HG03432 (cell line): ENCODE measurements around the gene CCSER1.
"Not testable (repeated sequence)": the region's sequence is repeated elsewhere in the genome, so short reads cannot be mapped to it uniquely, and the experiment has no call there.

Experiments
- ATAC-seq: cut with Tn5 transposase; IDR thresholded peaks from one replicate; pipeline ENCODE4 v1.9.1; 2021; ENCODE audit warnings: mild to moderate bottlenecking, moderate library complexity; ENCODE audit not compliant: unreplicated experiment

Gene CCSER1

GRCh38 chr4:91317434-91317833 is 1190.2 kb downstream of the CCSER1 start:
- ATAC-seq, result no peak

DNA sequence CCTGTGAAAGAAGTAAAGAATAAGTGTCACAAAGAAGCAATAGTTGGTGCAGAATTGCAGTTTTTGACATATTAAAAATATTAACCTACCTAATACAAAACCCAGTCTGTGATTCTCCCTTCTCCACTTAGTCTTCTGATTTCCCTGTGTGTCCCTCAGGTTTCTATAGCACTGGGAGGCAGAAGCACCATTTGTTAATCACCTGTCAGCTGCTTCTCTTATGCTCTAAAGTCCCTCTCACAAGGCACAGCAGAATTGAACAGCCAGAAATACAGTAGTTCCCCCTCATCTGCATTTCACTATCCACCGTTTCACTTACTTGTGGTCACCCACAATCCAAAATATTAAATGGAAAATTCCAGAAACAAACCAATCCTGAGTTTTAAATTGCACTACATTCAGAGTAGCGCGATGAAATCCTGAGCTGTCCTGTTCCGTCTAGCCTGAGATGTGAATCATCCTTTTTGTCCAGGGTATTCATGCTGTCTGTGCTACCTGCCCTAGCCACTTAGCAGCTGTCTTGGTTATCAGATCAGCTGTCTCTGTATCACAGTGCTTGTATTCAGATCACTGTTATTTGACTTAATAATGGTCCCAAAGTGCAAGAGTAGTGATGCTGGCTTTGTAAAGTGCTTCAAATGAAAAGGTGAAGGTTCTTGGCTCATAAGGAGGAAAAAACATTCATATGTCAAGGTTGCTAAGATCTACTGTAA is 1192.5 kb downstream of the CCSER1 start:
- no peak for ATAC-seq

GRCh38 chr4:91322961-91323360 is 1195.8 kb downstream of the CCSER1 start:
- ATAC-seq, result no peak

DNA sequence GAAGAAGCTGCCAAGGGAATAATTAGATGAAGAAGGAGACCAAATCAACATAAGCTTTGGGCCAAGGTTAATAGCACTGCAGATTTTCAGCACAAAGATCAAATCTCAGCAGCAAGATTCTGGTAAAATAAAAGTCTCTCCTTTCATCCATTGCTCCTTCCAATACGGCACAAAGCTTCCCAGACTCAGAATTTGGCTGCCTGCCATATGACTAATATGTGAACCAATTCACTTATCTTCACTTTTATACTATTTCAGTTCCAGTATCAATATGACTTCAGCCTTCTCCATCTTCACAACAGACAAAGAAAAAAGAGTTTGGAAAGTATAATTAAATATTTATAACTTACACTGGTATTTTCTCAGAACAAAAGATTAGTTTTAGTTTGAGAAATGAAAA is 1198.3 kb downstream of the CCSER1 start:
- ATAC-seq, result peak; percentile 56

- ATAC-seq, result not testable (repeated sequence)
These were observed 1199.0 kb downstream of the CCSER1 start for GRCh38 chr4:91326167-91326566.

- ATAC-seq, result no peak
These were observed 1203.5 kb downstream of the CCSER1 start for GRCh38 chr4:91330555-91331137.

GRCh38 chr4:91340822-91341221 is 1213.6 kb downstream of the CCSER1 start:
- no peak for ATAC-seq

- ATAC-seq, result peak; percentile 65
These were observed 1218.4 kb downstream of the CCSER1 start for GRCh38 chr4:91345632-91346031.

DNA sequence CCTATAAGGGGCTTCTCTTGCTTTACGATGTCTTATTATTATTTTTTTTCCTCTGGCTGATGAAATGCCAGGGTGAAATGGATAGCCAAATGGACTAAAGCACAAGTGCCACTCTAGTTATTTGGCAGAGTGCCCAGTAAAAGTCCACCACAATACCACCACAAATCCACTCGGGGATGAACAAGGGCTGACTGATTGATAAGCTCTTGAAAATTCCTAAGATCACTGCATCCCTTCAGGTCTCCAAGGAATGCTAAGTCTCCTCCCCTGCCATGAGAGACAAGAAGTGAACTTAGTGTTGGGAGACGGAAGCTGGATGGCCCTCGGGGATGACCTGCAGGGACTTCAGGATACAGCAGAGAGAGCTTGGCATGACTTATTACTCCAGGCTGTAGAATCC is 1229.3 kb downstream of the CCSER1 start:
- ATAC-seq, result not testable (repeated sequence)

- peak; percentile 65 for ATAC-seq
These were observed 1230.8 kb downstream of the CCSER1 start for GRCh38 chr4:91358016-91358415.

GRCh38 chr4:91358621-91359020 is 1231.4 kb downstream of the CCSER1 start:
- not testable (repeated sequence) for ATAC-seq

DNA sequence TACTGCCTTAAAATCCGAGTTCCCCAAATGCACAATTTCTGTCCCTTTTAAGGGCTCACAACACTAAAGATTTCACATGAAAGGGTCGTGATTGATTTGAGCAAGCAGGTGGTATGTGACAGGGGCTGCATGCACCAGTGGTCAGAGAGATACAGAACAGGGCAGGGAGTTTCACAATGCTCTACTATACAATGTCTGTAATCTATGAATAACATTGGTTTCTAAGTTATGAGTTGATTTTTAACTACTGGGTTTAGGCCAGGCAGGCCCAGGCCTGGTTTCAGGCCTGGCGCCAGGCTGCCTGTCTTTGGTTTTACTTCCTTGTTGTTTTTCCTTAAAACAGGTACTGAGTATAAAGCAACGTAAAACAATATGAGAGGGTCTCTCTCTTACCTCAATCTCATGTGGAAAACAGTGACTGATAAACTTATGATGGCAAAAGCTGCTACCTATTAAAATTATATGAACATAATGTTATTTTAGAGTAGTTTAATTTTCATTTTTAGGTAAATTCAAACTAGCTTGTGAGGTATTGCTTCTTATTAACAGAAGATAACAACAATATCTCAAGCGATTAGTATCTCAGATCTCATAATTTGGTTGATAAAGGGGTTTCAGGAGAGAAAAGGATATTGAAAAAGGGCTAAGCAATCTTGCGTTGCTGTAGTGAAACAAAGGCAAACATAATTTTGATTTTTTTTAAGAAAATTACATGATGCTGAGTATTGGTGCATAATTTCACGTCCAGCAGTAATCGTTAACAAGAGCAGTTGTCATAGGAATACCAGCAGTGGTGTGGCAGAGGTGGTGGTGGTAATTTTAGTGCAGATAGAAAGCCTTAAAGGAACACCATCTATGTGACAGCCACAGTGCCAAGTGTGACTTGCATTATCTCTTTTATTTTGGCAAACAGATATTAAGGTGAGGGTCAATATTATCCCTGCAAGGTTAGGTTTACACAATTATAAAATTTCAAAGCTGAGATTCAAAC is 1232.1 kb downstream of the CCSER1 start:
- peak; percentile 41 for ATAC-seq

DNA sequence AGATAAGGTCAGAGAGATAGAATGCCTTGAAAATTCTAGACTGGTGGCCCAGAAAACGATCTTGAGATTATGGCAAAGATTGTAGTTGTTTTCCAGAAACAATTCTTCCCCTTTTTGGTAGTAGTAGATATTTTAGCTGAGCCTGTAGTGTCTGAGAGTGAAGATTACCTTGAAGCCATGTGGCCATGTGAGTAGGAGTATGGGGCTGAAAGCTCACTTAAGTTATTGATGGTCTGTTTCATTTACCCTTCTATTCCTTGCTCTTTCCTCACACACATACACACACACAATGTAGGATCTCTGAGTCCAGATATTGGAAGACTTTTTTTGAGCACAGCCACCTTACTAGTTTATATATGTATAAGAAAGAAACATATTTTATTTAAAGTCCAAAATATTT is 1234.9 kb downstream of the CCSER1 start:
- no peak for ATAC-seq

GRCh38 chr4:91366554-91366953 is 1239.4 kb downstream of the CCSER1 start:
- peak; percentile 32 for ATAC-seq

GRCh38 chr4:91369116-91369515 is 1241.9 kb downstream of the CCSER1 start:
- no peak for ATAC-seq

DNA sequence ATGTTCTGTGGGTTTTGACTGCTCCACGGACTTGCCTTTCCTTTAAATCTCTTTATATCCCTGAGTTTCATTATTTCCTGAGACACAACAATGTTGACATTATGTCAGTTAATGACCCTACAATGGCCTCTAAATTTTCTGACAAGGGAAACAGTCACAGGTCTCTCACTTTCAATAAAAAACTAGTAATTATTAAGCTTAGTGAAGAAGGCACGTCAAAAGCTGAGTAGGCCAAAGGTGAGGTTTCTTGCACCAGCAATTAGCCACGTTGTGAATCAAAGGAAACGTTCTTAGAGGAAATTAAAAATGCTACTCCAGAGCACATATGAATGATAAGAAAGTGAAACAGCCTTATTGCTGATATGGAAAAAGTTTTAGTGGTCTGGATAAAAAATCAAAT is 1246.4 kb downstream of the CCSER1 start:
- peak; percentile 59 for ATAC-seq

GRCh38 chr4:91405431-91405830 is 1278.2 kb downstream of the CCSER1 start:
- ATAC-seq, result not testable (repeated sequence)

GRCh38 chr4:91422011-91422410 is 1294.8 kb downstream of the CCSER1 start:
- no peak for ATAC-seq

DNA sequence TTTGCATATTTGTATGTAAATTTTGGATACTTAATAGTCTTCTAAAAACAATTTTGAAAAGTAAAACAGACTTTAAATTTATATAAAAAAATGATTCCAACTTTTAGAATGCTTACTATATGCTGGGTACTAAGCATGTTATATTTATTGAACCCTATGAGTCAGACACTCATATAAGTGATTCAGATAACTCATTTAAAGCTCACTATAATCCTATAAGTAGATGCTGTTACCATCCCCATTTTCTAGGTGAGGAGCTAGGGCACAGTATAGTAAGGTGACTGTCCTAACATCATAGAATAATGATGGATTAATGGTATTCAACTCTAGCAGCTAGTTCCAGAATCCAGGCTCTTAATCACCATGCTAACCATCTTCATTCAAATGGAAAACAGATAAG is 1299.5 kb downstream of the CCSER1 start:
- ATAC-seq, result no peak

DNA sequence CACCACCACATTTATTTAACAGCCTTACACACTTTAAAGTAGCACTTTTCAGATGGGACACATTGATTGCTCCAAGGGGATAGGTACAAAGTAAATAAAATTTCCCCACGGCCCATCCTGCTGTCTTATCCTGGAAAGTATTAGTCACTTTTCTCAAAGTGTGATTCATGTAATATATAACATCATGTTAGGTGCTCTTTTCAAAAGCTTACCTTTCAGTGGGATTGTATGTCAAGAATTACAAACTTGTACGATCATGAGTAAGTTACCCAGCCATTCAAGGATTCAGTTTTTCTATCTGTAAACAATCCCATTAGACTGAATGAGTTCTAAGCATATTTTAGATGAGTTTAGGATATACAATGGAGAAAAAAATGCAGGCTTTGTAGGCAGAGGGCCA is 1300.0 kb downstream of the CCSER1 start:
- ATAC-seq, result no peak

DNA sequence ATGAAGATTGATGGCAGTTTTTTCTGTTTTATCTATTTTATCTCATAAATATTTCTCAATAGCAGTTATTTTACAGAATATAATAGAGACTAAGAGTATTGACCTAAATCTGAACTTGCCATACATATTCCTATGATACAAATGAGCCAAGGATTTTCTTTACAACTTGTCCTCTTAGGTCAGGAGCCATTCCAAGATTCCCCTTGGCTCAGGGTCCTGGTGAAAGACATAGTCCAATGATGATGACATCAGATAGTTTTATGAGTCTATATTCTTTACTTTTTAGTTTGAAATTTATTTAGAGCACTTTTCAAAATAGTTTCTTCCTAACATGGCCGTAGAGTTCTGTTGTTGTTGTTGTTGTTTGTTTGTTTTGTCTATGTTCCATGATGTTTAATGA is 1307.4 kb downstream of the CCSER1 start:
- ATAC-seq, result no peak
